Right lobe of liver (tissue), 6 donors: ENCODE results near the gene FBXL19. TPM values are rescaled to one million over a fixed set of nuclear protein-coding genes. Genes with fewer than 3 reads are reported as not detected.

Experiments used
- ATAC-seq, 4 donors: fragments of 200-7000 bp; cut with Tn5 transposase; one replicate each; pipeline ENCODE4 v1.9.1; 2020; ENCODE audit warnings: mild to moderate bottlenecking in 4 of 4, moderate library complexity in 4 of 4
- DNase-seq, 3 donors: peaks; one replicate each; pipeline ENCODE4 v3.0.0-alpha.2; 2020
- H3K27ac ChIP-seq, 3 donors: fragments of 200-600 bp; one replicate each; pipeline ENCODE4 v1.8.0; 2022
- H3K27me3 ChIP-seq, 2 donors: fragments of 200-600 bp; one replicate each; pipeline ENCODE4 v1.8.0; 2022
- H3K36me3 ChIP-seq, 4 donors: fragments of 200-600 bp; sonication (generic) in 1 of 4; one replicate each; pipeline versions ENCODE4 v1.5.1 to v1.8.0; 2017 to 2022; ENCODE audit warnings: control low read depth in 1 of 4
- H3K4me1 ChIP-seq, 4 donors: fragments of 200-600 bp; sonication (generic) in 1 of 4; one replicate each; pipeline versions ENCODE4 v1.5.1 to v1.8.0; 2017 to 2022; ENCODE audit warnings: control low read depth in 1 of 4
- H3K4me3 ChIP-seq, 3 donors: fragments of 200-600 bp; one replicate each; pipeline ENCODE4 v1.8.0; 2022
- H3K9me3 ChIP-seq, 4 donors: fragments of 200-600 bp; sonication (generic) in 1 of 4; one replicate each; pipeline versions ENCODE4 v1.5.1 to v1.8.0; 2017 to 2022; ENCODE audit warnings: control low read depth in 1 of 4
- CTCF ChIP-seq, 4 donors: fragments of 200-600 bp in 3 of 4; fragments of 450-650 bp in 1 of 4; IDR thresholded peaks; one replicate each; pipeline versions ENCODE4 v1.5.1 to v1.8.0; 2016 to 2022; ENCODE audit warnings: antibody characterized with exemption in 4 of 4, mild to moderate bottlenecking in 2 of 4
- POLR2A ChIP-seq: fragments of 450-650 bp; IDR thresholded peaks from one replicate; pipeline ENCODE4 v1.6.1; 2017; ENCODE audit warnings: antibody characterized with exemption, mild to moderate bottlenecking
- WGBS: methylation state at CpG from one replicate; pipeline ENCODE4 v1.1.6; 2018; ENCODE audit warnings: low coverage, low lambda C conversion rate; ENCODE audit not compliant: insufficient coverage; ENCODE audit errors: missing lambda C conversion rate; 5-methylcytosine and 5-hydroxymethylcytosine counted together
- intact Hi-C, 2 donors: fragments of 100-400 bp; cut with DNase I; formaldehyde crosslinking; loops; one replicate each; pipeline versions ENCODE4 v1.11.2 to v1.14.1; 2022
- total RNA-seq, 6 experiments: library from RNA; depleted of rRNA in 2 of 6; stranded (reverse); fragments of >200 nt in 2 of 6; fragmentation: NEBNext Ultra II Directional in 3 of 6; extraction: Animal tissue kit (Norgen Biotek cat#: 25700) in 3 of 6; gene quantifications; one replicate each; pipeline versions ENCODE4 v1.1.0 to v1.2.4, GENCODE V29; 2016 to 2023
- donor health status: DM: no; HTN: yes; CAD: no.
- donor health status: DM: no; HTN: no; CAD: no.
- donor health status: DM: no; HTN: no; CAD: no.
- donor health status: DM: no; HTN: yes; CAD: no.
- donor health status: DM: no; HTN: yes; CAD: no.

FBXL19 gene
- total RNA-seq, 6 experiments from 2014 or later, result 2.8 to 8.0 (median 3.4) TPM

GRCh38 chr16:30885196-30885595, 38.2 kb upstream of the FBXL19 start:
- 94% methylated on average over 7 of the region's 9 CpGs for WGBS
- peaks cover 0 to 6% (median 0%) of the 10 kb centered on the region in 4 donors for H3K36me3 ChIP-seq
- TF ChIP-seq CTCF (IDR thresholded peaks at IDR 0.05) (no peak), POLR2A (no peak)
- no peaks in the 10 kb centered on the region for H3K27me3 ChIP-seq
- no peak for DNase-seq
- intact Hi-C loops, result no loop called here
- ATAC-seq, result no peak
- H3K27ac ChIP-seq, result no peak overlapping the region
- H3K4me1 ChIP-seq, result no peaks in the 10 kb centered on the region
- H3K9me3 ChIP-seq, result no peaks in the 10 kb centered on the region
- no peak overlapping the region for H3K4me3 ChIP-seq

- intact Hi-C loops, result no loop called here
- H3K36me3 ChIP-seq, result peaks cover 0 to 6% (median 0%) of the 10 kb centered on the region in 4 donors
- WGBS, result no CpG with 5 or more reads among the region's 1 CpG
Observed at GRCh38 chr16:30886145-30886544, 37.2 kb upstream of the FBXL19 start.

DNA sequence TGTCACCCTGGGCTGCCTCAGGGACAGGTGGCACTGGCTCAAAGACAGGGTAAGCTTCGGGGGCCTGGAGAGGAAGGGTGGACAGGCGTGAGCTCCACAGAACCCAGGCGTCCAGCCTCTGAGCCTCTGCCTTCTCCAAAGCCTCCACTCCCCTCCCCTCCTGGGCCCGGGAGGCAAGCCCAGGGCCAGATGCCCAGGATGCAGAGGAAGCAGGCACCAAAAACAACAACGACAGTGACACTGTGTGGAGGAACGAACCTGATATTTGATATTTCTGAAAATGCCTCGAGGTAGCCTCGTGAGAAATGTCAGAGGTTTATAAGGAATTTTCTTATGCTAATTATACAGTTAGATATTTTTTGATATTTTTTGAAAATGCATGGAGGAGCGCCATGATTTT, 35.4 kb upstream of the FBXL19 start:
- Histone ChIP-seq H3K9me3 (no peaks in the 10 kb centered on the region), H3K36me3 (peaks cover 0 to 6% (median 0%) of the 10 kb centered on the region in 4 donors), H3K27me3 (no peaks in the 10 kb centered on the region), H3K4me1 (peaks cover 0 to 1% (median 0%) of the 10 kb centered on the region in 4 donors), H3K4me3 (no peak overlapping the region), H3K27ac (no peak overlapping the region)
- intact Hi-C loops, result no loop called here
- no peak for DNase-seq
- no peak for ATAC-seq
- 91% methylated on average over 5 of the region's 9 CpGs for WGBS
- TF ChIP-seq CTCF (IDR thresholded peaks at IDR 0.05) (no peak), POLR2A (no peak)

More at GRCh38 chr16:30886145-30886544, 37.2 kb upstream of the FBXL19 start:
- Histone ChIP-seq H3K4me3 (no peak overlapping the region), H3K27me3 (no peaks in the 10 kb centered on the region), H3K4me1 (no peaks in the 10 kb centered on the region), H3K27ac (no peak overlapping the region), H3K9me3 (no peaks in the 10 kb centered on the region)
- DNase-seq (no peak), ATAC-seq (no peak)
- TF ChIP-seq POLR2A, result no peak
- TF ChIP-seq CTCF (IDR thresholded peaks at IDR 0.05), result no peak

DNA sequence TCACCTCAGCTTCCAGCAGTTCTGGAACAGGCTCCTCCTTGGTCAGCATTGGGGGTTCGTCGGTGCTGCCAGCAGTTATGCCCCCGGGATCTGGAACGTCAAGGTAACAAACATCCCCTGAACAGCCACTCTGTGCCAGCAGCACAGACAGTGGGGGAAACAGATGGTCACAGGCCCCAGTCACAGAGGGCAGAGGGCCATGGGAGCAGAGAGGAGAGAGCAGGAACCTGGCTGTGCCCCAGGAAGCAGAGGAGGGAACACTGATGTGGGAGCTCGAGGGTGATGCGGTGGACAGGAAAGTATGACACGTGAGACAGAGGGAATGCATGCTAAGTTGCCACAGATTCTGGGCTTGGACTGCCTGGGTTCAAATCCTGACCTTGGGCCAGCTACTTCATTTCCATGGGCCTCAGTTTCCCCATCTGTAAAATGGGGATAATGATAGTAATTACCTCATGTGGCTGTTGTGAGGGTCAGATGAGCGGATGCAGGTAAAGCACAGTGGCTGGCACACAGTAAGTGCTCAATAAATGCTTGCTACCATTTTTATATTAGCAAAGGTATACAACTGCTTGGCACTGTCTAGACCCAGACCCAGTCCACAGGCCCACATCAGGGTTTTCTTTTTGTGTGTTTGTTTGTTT, 34.4 kb upstream of the FBXL19 start:
- H3K27ac ChIP-seq, result no peak overlapping the region
- no peak for TF ChIP-seq POLR2A
- TF ChIP-seq CTCF (IDR thresholded peaks at IDR 0.05), result no peak
- intact Hi-C loops, result no loop called here
- H3K27me3 ChIP-seq, result no peaks in the 10 kb centered on the region
- peaks cover 0 to 6% (median 0%) of the 10 kb centered on the region in 4 donors for H3K36me3 ChIP-seq
- DNase-seq (no peak), ATAC-seq (no peak)
- H3K4me3 ChIP-seq, result no peak overlapping the region
- WGBS, result 84% methylated on average over 8 of the region's 8 CpGs
- no peaks in the 10 kb centered on the region for H3K9me3 ChIP-seq
- H3K4me1 ChIP-seq, result peaks cover 0 to 8% (median 0%) of the 10 kb centered on the region in 4 donors
